ENCODE results near the gene COL4A6.
"Not testable (repeated sequence)": the region's sequence is repeated elsewhere in the genome, so short reads cannot be mapped to it uniquely, and the experiment has no call there.

GRCh38 chrX:108375591-108375990 lies 62.6 kb downstream of the COL4A6 start:
- TF ChIP-seq CTCF (IDR thresholded peaks at IDR 0.05; ENCODE audit: insufficient read depth, low read length, poor library complexity, severe bottlenecking); EZH2phosphoT487 (conservative IDR thresholded peaks at IDR 0.05; ENCODE audit: low read length): not testable (repeated sequence)
